DMS53 treated with DMSO at 0.1 percent for 48 hours (cell line): ENCODE results near the gene ZNF277.

Experiments used
- DNase-seq: peaks from one replicate; lab custom pipeline; 2025; ENCODE audit not compliant: unreplicated experiment; lab: John Stamatoyannopoulos, UW

ZNF277 gene, protein sequence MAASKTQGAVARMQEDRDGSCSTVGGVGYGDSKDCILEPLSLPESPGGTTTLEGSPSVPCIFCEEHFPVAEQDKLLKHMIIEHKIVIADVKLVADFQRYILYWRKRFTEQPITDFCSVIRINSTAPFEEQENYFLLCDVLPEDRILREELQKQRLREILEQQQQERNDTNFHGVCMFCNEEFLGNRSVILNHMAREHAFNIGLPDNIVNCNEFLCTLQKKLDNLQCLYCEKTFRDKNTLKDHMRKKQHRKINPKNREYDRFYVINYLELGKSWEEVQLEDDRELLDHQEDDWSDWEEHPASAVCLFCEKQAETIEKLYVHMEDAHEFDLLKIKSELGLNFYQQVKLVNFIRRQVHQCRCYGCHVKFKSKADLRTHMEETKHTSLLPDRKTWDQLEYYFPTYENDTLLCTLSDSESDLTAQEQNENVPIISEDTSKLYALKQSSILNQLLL

DNA sequence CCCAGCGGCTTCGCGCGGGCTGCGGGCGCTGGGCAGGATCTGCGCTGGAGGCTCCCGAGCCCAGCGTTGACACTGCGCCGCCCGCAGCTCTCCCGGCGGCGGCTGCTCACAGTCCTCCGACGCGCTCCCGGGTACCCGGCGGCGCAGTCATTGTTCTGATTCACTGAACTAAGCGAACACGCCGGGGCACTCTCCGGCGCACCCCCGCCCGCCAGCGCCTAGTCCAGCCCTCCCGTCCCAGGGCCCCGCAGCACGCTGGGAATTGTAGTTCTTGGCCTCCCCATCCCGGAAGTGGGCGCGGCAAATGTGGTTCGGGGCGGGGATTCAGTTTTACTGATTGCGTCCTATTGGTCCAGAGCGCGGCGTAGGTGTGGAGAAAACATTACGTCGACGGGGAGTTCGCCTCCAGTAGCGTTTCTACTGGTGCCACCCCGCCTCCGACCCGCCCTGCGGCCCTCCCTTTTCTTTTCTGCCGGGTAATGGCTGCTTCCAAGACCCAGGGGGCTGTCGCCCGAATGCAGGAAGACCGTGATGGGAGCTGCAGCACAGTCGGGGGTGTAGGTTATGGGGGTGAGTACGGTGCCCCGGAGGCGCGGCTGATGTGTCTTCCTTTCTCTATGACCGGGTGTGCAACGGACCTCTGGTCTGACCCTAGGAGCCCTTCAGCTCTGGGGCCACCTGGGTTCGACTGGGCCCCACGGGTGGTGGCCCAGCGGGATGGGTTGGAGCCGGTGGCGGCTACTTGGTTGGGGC is at the start of gene ZNF277, which contains the start of gene DOCK4:
ZNF277 (plus strand) TSS at position 458 of the 753 bp plus-strand sequence; CDS start at position 480, 22 bp downstream.
DOCK4 (minus strand) TSS at position 162 of the 753 bp plus-strand sequence. CDS start 261 bp downstream, outside the sequence.
- peak; percentile 98 for DNase-seq

DNA sequence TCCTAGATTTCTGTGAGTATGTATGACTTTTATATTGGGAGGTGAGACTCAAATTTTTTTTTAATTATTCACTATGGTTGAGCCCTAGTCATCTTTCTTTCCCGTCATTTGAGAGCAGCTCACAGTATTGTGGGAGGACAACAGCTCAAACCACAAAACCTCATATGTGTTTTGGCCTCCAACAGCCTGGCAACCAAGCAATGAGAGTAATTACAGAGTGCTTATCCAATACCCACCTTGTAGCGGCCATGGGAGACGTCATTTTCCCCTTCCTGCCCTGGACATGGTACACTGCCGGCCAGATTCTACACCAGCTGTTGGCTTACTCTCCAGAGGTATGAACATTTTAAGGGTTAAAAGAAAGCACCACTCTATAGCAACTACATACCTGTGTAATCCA is 49.4 kb upstream of the ZNF277 start:
- no peak for DNase-seq

DNA sequence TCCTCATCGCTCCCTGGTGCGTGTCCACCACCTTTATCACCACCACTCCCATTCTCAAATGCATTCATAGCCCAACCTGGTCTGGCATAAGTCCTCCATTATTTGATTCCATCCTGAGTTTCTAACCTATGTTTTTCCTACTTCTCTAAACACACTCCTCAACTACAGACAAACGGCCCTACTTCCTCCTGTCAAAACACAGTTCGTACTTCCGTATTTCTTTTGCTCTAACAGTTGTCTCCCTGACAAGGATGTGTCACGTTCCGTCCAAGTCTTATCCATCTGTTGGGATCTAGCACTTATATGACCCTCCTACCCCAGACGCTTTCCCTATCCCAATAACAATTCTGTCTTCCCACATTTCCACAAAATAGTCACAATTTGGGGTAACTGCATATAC is 47.1 kb upstream of the ZNF277 start:
- no peak for DNase-seq

DNA sequence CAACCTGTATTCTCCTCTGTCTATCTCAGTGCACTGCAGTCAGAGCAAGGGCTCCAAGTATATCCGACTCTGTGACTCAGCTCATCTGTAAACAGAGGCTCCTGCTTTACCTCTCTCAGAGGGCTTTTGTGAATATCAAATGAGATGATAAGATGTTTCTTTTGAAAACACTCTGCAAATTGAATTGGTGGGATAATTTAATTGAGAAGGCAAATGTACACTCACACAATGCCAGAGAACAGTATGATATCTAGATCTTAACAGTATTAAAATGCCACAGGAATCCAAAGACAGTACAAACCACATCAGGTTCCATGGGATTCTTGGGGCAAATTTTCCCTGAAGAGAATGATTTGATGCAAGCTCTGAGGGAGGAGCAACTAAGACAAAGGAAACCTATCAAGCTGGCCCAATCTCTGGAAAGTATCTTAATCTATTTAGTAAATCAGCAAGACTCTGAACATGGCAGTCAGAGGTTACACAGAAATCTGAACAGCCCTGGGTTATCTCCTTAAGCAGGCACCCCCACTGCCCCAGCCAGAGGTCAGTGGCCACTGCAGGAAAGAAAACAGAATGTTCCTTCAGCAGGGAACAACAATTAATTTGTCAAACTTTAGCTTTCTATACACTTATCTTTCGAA is 46.2 kb upstream of the ZNF277 start:
- peak; percentile 89 for DNase-seq

- DNase-seq, result peak; percentile 41
Measured at GRCh38 chr7:112160771-112161150, 45.7 kb upstream of the ZNF277 start.

DNA sequence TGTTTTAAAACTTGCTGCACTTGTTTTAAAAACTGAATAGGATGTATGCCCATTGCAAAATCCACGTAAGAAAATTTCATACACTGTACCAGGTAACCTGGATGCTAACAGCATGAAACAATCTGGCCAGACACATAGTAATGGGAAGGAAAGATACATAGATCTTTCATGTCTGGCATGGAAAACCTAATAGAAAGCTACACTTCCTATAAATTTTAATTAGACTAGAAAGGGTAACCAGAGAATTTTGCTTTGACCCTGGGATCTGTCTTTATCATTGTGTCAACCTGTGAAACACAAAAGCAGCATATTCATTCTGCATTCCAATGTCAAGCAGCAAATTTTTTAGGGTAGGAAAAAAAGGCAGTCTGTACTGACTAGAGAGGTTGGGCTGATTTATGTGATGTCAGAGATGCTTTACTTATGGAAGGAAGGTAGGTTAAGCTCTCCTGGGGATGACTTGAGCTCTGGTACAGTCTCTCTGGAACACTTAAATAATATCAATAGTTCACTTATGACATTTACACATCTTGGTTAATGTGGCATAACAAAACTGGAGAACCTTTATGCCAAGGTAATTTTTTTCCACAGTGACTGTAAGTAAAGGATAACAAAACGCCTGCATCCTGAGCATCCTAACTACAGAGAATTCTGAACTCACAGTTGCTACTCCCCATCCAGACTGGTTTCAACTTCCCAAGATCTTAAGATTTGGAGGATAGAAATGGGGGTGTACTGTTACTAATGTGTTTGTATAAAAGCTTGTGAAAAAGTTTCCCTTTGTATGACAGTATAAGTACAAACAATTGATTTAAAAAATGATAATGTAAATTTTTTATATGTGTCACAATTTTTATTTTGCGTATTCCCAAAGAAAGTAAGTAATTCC is 45.0 kb upstream of the ZNF277 start:
- DNase-seq, result peak; percentile 41

DNA sequence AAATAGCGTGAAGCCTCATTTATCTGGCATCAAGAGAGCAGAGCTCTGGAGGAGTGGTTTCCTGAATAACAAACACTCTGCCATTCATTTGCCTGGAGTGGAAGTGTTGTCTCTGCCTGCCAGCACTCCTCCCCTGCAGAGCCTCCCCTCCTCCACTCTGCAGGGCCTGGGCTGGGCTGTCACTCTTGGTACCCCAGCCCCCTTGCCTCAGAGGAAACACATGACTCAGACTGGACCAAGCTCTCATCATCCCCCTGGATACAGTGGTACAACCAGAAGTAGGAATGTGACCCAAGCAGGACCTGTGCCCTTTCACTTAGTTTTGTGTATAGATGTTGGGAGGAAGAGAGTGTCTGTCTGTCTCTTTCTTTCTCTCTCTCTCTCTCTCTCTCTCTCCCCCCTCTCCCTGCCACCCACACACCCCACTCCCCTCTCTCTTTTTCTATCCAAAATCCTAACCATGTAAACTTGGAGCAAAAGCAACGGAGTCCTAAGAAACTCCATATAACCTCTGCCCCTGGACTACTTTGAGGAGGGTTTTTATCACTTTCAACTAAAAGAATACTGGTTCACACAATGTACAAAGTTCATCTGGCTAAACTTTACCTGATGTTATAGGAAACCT is 44.2 kb upstream of the ZNF277 start:
- DNase-seq, result peak; percentile 81

DNA sequence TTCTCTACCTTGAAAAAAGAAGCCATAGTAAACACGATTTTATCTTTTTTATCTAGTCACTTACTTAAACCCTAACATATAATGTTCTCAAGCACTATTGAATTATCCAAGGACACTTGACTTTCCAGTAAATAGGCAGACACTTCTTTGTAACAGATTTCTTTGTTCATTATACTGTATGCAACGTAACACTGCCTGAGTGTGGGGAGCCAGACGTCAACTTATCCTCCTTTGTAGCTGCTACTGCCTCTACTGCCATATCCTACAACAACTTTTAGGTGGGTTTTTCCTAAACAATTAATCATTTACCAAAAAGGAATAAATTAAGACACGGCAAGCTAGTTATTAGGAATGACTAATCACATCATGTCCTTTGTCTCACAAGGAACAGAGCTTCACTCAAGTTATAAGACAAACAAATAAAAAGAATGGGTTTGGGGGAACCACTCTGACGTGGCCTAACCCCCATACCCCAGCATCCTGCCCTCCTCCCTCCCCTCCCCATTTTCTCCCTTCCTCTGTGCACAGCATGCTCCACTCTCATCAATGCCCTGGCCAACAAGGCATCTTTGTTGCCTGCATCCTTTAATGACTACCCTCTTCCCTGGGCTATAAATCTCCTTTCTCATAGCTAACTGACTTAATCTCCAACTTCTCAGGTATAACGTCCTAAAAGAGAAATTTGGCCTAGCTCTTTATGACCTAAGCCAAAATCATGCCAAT is 43.5 kb upstream of the ZNF277 start:
- peak; percentile 56 for DNase-seq

- DNase-seq, result no peak
Measured at GRCh38 chr7:112167147-112167546, 39.3 kb upstream of the ZNF277 start.

DNA sequence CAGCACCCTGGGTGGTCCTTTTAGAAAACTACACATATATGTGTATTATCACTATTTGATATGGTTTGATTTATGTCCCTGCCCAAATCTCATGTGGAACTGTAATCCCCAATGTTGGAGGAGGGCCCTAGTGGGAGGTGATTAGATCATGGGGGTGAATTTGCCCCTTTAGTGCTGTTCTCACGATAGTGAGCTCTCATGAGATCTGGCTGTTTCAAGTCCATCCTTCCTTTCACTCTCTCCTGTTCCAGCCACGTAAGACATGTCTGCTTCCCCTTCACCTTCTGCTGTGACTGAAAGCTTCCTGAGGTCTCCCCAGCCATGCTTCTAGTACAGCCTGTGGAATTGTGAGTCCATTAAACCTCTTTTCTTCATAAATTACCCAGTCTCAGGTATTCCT is 37.6 kb upstream of the ZNF277 start:
- DNase-seq, result no peak

DNA sequence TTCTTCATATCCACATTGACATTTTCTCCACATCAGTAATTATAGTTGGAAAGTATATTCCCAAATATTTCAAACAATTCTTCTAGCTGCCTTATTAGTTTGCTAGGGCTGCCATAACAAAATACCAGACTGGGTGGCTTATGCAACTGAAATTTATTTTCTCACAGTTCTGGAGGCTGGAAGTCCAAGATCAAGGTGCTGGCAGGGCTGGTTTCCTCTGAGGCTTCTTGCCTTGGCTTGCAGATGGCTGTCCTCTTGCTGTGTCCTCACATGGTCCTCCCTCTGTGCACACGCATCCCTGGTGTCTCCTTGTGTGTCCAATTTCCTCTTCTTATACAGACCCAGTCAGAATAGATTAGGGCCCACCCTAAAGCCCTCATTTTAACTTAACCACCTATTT is 34.8 kb upstream of the ZNF277 start:
- no peak for DNase-seq

DNA sequence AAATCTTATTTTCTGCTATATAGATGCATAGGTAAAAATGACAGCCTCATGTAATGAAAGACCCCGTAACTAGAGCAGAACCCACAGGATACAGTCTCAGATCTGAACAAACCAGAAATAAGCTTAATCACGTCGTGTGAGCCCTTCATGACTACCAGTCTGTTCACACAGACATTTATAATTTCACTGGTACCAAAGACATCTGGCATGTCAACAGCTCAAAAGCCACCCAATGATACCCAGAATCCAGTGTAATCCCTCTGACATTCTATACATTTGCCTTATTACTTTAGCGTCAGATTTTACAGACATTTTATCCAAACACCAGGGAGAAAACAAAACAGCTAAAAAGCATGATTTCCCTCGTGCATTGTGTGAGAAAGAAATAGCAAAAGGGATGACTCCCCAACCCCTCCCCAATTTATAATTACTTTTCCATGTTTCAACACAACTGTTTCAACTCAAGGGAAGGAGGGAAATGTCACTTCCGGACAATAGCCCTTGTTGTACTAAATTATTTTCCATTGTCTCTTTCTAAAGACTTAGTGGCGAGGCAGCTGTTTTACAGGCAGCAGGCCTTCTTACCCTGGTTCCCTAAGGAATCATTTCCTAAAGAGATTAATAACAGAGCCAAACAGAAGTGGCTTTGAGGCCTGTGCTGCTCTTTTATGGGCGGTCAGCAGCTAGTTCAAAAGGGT is 33.5 kb upstream of the ZNF277 start:
- no peak for DNase-seq

DNA sequence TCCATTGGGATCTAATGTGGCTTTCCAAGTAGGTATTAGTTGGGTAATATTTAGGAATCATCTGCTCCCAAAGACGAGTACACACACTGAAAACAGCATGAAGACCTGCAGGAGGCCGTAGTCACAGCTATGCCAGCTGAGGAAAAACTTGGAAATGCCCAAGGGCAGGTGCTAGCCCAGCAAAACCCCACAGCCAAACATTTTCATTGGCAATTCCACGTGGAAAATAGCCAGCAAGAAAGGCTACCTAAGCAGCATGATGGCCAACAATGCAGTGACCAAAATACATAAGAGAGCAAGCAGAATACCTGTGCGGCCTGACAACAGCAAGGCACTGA is 33.0 kb upstream of the ZNF277 start:
- no peak for DNase-seq

- no peak for DNase-seq
Measured at GRCh38 chr7:112174192-112174591, 32.3 kb upstream of the ZNF277 start.

DNA sequence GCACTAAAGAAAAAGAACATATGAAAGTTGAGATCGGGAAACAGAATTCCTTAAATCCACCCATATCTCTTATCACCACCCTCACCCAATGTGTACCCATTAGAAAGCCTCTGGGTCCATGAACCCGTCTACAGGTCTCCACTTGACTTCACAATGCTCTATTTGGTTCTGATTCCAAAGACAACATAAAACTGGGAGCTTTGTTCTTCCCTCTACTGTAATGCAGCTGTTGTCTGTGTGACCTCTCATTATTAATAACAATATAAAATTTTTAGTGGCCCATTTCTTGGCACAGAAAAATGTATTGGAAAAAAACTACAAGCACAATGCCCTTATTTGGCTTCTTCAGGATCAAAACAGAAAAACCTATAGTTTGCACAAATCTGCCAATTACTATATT is 30.3 kb upstream of the ZNF277 start:
- DNase-seq, result no peak

- DNase-seq, result no peak
Measured at GRCh38 chr7:112176693-112177415, 29.6 kb upstream of the ZNF277 start.

DNA sequence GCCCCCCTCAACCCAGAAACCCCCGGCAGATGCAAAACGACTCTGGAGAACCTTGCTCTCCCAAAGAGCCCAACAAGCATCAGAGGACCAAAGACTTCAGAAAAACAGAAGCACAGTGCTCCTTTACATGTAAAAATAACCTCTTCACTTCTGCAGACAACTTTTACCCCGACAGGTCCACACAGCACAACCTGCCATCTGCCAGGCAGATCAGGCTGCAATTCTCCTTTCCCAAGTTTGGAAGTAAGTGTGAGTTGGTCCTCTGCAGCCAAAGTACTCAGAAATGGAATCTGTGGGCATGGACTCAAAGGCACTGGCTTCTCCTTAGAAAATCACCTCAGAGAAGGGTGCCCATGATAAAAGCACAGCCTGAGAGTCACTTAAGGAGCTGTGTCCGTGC is 26.3 kb upstream of the ZNF277 start:
- DNase-seq, result no peak

GRCh38 chr7:112182749-112183148 is 23.7 kb upstream of the ZNF277 start:
- no peak for DNase-seq
